HepG2 (cell line): ENCODE measurements around the gene OARD1. TPM values are rescaled to one million over a fixed set of nuclear protein-coding genes. Genes with fewer than 3 reads are reported as not detected.

ENCODE experiments used
- BCL3 ChIP-seq: sonication (generic); formaldehyde crosslinking; IDR thresholded peaks from 2 replicates; pipeline ENCODE4 v1.5.1; 2020; ENCODE audit warnings: mild to moderate bottlenecking, missing genetic modification reagents, moderate library complexity
- GABPA ChIP-seq, 2 experiments: IDR thresholded peaks; 2 replicates each; pipeline ENCODE4 v1.6.1; 2011 to 2016; ENCODE audit warnings: low read depth in 2 of 2, low read length in 1 of 2, missing biosample characterization in 1 of 2, missing genetic modification characterization in 1 of 2
- MXI1 ChIP-seq: IDR thresholded peaks from 3 replicates; pipeline ENCODE4 v1.6.1; 2012; ENCODE audit warnings: low read depth, low read length, inconsistent platforms, borderline replicate concordance
- ZFP62 ChIP-seq: sonication (generic); formaldehyde crosslinking; IDR thresholded peaks from 2 replicates; pipeline ENCODE4 v1.4.0; 2020; ENCODE audit warnings: missing genetic modification reagents
- ZHX2 ChIP-seq, 2 experiments: sonication (generic) in 1 of 2; formaldehyde crosslinking in 1 of 2; IDR thresholded peaks; 2 replicates each; pipeline versions ENCODE4 v1.6.1 to v1.9.0; 2014 to 2022; ENCODE audit warnings: antibody characterized with exemption in 1 of 2, borderline replicate concordance in 1 of 2, inconsistent platforms in 1 of 2, low read depth in 1 of 2, missing genetic modification reagents in 1 of 2
- ZNF224 ChIP-seq: sonication (generic); formaldehyde crosslinking; IDR thresholded peaks from 2 replicates; pipeline ENCODE4 v1.5.0; 2020; ENCODE audit warnings: mild to moderate bottlenecking, missing genetic modification reagents
- ZNF407 ChIP-seq: sonication (generic); formaldehyde crosslinking; IDR thresholded peaks from one replicate; pipeline ENCODE4 v1.5.1; 2020; ENCODE audit warnings: mild to moderate bottlenecking, missing genetic modification reagents; ENCODE audit errors: not compliant biosample characterization
- polyA plus RNA-seq, 8 experiments: library from polyadenylated mRNA; depleted of rRNA in 3 of 8; stranded (reverse) in 7 of 8; unstranded in 1 of 8; fragments of >200 nt; fragmentation: Illumina TruSeq in 4 of 8; extraction: Trizol in 4 of 8; gene quantifications; 2 replicates each; pipeline versions ENCODE4 v1.2.1 to v1.2.3, GENCODE V29; 2011 to 2016; ENCODE audit warnings: low read depth in 4 of 8, missing spikeins in 1 of 8, mixed read lengths in 1 of 8; ENCODE audit not compliant: insufficient read depth in 1 of 8
- total RNA-seq, 5 experiments: library from RNA; depleted of rRNA; stranded (reverse); fragments of >200 nt; fragmentation: Illumina TruSeq; extraction: Trizol; gene quantifications; 2 replicates each; pipeline ENCODE4 v1.2.3, GENCODE V29; 2016; ENCODE audit warnings: low read depth in 1 of 5
- TF ChIP-seq, protein P1 (sequence below): sonication (generic); formaldehyde crosslinking; IDR thresholded peaks from 2 replicates; pipeline ENCODE4 v1.5.1; 2020; ENCODE audit warnings: missing genetic modification reagents, mild to moderate bottlenecking, borderline replicate concordance

OARD1 gene
- total and polyA plus RNA-seq, 2 of the 13 experiments (the other 11 are each of a cell fraction or from before 2014, with no cell fraction given) = 18.4 to 49.0 TPM

DNA sequence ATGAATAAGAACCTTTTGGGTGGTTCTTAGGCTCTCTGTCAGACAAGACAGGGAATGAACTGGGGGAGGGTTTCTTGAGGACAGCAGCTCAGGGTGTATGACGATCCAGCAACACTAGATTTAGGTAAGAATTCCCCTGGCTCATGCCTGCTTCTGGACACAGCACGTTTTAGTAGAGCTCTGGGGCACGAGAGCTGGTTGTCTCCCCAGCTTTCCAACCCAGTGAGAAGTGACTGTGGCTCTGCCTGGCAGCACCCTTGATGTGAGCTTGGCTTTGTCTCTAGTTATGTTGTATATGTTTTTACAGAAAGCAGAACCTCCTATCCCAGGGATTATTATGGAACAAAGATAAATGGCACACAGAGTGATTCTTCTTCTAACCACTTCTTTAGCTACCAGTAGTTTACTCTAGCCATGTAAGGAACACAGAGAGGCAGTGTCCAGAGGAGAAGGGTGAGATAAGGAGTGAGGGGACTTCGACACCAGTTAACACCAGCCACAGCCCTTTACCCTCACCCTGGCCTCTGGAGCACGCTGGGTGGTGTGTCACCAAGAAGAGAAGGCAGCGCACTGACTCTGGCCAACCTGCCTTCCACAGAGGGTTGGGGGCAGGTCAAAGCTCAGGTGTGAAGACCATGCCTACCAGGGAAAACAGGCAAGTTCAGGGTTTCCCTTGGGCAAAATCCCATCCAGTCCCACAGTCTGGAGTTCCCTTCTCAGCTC, 15.2 kb downstream of the OARD1 start (continued):
- TF ChIP-seq BCL3 (CRISPR knock-in tag) = no peak
- no peak for TF ChIP-seq MXI1
- TF ChIP-seq ZNF407 (CRISPR knock-in tag) = no peak
- TF ChIP-seq ZHX2 (IDR thresholded peaks at IDR 0.05; ENCODE audit: low read depth) = no peak
- no peak for TF ChIP-seq ZHX2 (CRISPR knock-in tag; IDR thresholded peaks at IDR 0.05; ENCODE audit: borderline replicate concordance)
- TF ChIP-seq, protein P1, sequence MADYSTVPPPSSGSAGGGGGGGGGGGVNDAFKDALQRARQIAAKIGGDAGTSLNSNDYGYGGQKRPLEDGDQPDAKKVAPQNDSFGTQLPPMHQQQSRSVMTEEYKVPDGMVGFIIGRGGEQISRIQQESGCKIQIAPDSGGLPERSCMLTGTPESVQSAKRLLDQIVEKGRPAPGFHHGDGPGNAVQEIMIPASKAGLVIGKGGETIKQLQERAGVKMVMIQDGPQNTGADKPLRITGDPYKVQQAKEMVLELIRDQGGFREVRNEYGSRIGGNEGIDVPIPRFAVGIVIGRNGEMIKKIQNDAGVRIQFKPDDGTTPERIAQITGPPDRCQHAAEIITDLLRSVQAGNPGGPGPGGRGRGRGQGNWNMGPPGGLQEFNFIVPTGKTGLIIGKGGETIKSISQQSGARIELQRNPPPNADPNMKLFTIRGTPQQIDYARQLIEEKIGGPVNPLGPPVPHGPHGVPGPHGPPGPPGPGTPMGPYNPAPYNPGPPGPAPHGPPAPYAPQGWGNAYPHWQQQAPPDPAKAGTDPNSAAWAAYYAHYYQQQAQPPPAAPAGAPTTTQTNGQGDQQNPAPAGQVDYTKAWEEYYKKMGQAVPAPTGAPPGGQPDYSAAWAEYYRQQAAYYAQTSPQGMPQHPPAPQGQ (CRISPR knock-in tag) = no peak
- TF ChIP-seq GABPA (IDR thresholded peaks at IDR 0.05; ENCODE audit: low read depth, low read length) = no peak
- TF ChIP-seq GABPA (CRISPR knock-in tag; IDR thresholded peaks at IDR 0.05; ENCODE audit: low read depth) = no peak
- TF ChIP-seq ZNF224 (CRISPR knock-in tag) = no peak
- TF ChIP-seq ZFP62 (CRISPR knock-in tag) = no peak
